Amniotic epithelial cell (primary cell): ENCODE measurements around the gene FGF13.

ENCODE experiments used
- DNase-seq: peaks from one replicate; pipeline ENCODE4 v3.0.0-alpha.2; 2010; ENCODE audit warnings: low read depth

Gene FGF13

GRCh38 chrX:138664016-138664415 is 47.5 kb downstream of the FGF13 start:
- no peak for DNase-seq

- no peak for DNase-seq
Measured at GRCh38 chrX:138651494-138651893, 60.0 kb downstream of the FGF13 start.

- DNase-seq, result no peak
Measured at GRCh38 chrX:138648568-138648967, 62.9 kb downstream of the FGF13 start.

GRCh38 chrX:138638996-138639395 is 72.5 kb downstream of the FGF13 start:
- no peak for DNase-seq
